Tibial artery (tissue), 4 donors: ENCODE data around the gene SORCS2.
A peak's percentile ranks its signal among the peaks of the same experiment; 100 is the strongest.

ENCODE experiments used
- DNase-seq, 2 donors: peaks; one replicate each; pipeline ENCODE4 v3.0.0-alpha.2; 2019
- H3K27ac ChIP-seq, 2 donors: fragments of 200-600 bp; sonication (generic) in 1 of 2; 1 replicate in 1 of 2; 2 replicates in 1 of 2; pipeline ENCODE4 v1.5.1; 2018 to 2019; ENCODE audit warnings: mild to moderate bottlenecking in 1 of 2
- H3K27me3 ChIP-seq, 2 donors: fragments of 200-600 bp; sonication (generic) in 1 of 2; one replicate each; pipeline versions ENCODE4 v1.5.1 to v1.6.0; 2016 to 2019
- H3K36me3 ChIP-seq, 3 donors: fragments of 200-600 bp; sonication (generic) in 2 of 3; one replicate each; pipeline ENCODE4 v1.5.1; 2016 to 2019; ENCODE audit warnings: mild to moderate bottlenecking in 2 of 3
- H3K4me1 ChIP-seq, 4 donors: fragments of 200-600 bp; sonication (generic) in 2 of 4; 1 replicate in 3 of 4; 2 replicates in 1 of 4; pipeline ENCODE4 v1.5.1; 2016 to 2019
- H3K4me3 ChIP-seq, 2 donors: fragments of 200-600 bp; sonication (generic) in 1 of 2; 1 replicate in 1 of 2; 2 replicates in 1 of 2; pipeline ENCODE4 v1.5.1; 2018 to 2019; ENCODE audit warnings: mild to moderate bottlenecking in 2 of 2
- H3K9me3 ChIP-seq, 3 donors: fragments of 200-600 bp; sonication (generic) in 1 of 3; one replicate each; pipeline ENCODE4 v1.5.1; 2016 to 2019
- intact Hi-C: fragments of 100-400 bp; cut with DNase I; formaldehyde crosslinking; loops from one replicate; pipeline ENCODE4 v1.15.0; 2023; ENCODE audit warnings: low total_unique reads
- TF ChIP-seq, protein P1 (sequence below), 2 experiments: fragments of 200-600 bp in 1 of 2; fragments of 450-650 bp in 1 of 2; IDR thresholded peaks; one replicate each; pipeline ENCODE4 v1.5.1; 2017 to 2019; ENCODE audit warnings: antibody characterized with exemption in 2 of 2, mild to moderate bottlenecking in 1 of 2, moderate library complexity in 1 of 2

The SORCS2 gene

DNA sequence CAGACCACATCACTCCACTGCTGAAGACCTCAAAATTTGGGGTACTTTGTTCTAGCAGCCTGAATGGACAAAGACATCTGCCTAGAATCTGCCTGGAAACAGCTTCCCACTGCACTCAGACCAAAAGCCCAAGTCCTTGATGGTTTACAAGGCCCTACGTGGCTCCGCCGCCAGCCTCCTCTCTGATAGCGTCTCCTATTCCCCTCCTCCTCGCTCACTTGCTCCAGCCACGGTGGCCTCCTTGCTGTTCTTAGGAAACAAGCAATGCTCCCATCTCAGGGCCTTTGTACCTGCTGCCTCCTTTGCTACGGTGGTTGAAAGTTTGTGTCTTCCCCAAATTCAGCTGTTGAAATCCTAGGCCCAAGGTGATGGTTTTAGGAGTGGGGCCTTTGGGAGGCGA is 34.7 kb upstream of the SORCS2 start:
- intact Hi-C loops = no loop called here
- H3K27ac ChIP-seq = no peak overlapping the region
- TF ChIP-seq, protein P1, sequence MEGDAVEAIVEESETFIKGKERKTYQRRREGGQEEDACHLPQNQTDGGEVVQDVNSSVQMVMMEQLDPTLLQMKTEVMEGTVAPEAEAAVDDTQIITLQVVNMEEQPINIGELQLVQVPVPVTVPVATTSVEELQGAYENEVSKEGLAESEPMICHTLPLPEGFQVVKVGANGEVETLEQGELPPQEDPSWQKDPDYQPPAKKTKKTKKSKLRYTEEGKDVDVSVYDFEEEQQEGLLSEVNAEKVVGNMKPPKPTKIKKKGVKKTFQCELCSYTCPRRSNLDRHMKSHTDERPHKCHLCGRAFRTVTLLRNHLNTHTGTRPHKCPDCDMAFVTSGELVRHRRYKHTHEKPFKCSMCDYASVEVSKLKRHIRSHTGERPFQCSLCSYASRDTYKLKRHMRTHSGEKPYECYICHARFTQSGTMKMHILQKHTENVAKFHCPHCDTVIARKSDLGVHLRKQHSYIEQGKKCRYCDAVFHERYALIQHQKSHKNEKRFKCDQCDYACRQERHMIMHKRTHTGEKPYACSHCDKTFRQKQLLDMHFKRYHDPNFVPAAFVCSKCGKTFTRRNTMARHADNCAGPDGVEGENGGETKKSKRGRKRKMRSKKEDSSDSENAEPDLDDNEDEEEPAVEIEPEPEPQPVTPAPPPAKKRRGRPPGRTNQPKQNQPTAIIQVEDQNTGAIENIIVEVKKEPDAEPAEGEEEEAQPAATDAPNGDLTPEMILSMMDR (IDR thresholded peaks at IDR 0.05) = no peak
- no peaks in the 10 kb centered on the region for H3K9me3 ChIP-seq
- no peak overlapping the region for H3K4me3 ChIP-seq
- no peaks in the 10 kb centered on the region for H3K27me3 ChIP-seq
- peaks cover 0 to 19% (median 11%) of the 10 kb centered on the region in 4 donors for H3K4me1 ChIP-seq
- H3K36me3 ChIP-seq = no peaks in the 10 kb centered on the region
- peak in 1 of 2 donors; percentile 29 for DNase-seq

DNA sequence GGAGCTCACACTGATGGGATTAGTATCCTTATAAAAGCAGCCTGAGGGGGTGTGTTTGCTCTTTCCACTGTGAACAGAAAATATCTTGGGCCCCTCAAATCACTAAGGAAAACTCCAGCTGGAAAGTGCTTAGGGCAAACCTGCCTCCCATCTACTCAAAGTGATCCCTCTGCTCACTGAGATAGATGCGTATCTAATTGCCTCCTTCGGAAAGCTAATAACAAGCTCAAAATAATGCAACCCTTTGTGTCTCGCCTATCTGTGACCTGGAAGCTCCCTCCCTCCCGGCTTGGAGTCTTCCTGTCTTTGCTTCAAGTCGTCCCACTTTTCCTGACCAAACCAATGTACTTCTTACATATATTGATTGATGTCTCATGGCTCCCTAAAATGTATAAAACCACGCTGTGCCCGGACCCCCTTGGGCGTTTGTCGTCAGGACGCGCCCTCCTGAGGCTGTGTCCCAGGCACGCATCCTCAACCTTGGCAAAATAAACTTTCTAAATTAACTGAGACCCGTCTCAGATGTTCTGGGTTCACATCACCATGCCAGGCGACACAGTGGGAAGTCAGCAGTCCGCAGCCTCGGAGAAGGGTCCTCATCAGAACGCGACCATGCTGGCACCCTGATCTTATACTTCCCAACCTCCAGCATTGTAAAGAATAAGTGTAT is 34.1 kb upstream of the SORCS2 start:
- TF ChIP-seq, protein P1 (IDR thresholded peaks at IDR 0.05) = no peak
- H3K27ac ChIP-seq = no peak overlapping the region
- H3K4me3 ChIP-seq = no peak overlapping the region
- peaks cover 0 to 19% (median 11%) of the 10 kb centered on the region in 4 donors for H3K4me1 ChIP-seq
- H3K36me3 ChIP-seq = no peaks in the 10 kb centered on the region
- H3K27me3 ChIP-seq = no peaks in the 10 kb centered on the region
- intact Hi-C loops = no loop called here
- DNase-seq = peak in 1 of 2 donors; percentile 39
- H3K9me3 ChIP-seq = no peaks in the 10 kb centered on the region

DNA sequence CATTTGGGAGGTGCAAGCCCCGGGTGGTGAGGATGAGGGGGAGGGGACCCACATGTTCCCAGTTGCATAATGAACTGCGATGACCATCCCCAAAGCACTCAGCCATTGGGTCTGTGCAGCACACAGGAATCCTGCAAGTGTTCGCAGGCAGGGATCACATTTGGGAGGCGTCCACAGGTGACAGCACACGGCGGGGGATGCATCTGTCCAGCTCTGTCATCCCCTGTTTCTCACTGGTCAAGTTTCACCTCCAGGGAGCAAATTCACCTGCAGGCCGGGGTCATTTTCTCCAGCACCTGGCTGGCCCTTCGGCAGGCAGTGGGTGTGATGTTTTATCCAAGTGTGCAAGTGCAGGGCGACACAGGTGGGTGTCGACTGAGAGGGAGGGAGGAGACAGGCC is 33.3 kb upstream of the SORCS2 start:
- TF ChIP-seq, protein P1 (IDR thresholded peaks at IDR 0.05) = no peak
- Histone ChIP-seq H3K27ac (no peak overlapping the region), H3K9me3 (no peaks in the 10 kb centered on the region), H3K36me3 (no peaks in the 10 kb centered on the region), H3K27me3 (no peaks in the 10 kb centered on the region), H3K4me3 (no peak overlapping the region), H3K4me1 (peaks cover 0 to 19% (median 11%) of the 10 kb centered on the region in 4 donors)
- peak in 1 of 2 donors; percentile 41 for DNase-seq
- intact Hi-C loops = no loop called here

DNA sequence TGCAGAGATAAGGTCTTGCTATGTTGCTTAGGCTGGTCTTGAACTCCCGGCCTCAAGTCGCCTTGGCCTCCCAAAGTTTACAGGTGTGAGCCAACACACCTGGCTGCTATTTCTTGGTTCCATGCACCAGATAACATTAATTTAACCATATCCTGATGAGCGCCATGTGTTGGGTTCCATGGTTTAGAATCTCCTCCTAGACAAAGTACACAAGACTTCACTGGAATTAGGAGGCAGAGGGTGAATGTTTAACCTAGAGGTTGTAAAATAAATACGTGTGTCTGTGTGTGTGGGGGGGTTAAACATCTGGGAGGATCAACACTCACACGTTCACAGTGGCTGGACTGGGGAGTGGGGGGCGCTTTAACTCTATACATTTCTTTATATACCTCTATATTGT is 32.4 kb upstream of the SORCS2 start:
- no peaks in the 10 kb centered on the region for H3K27me3 ChIP-seq
- H3K27ac ChIP-seq = no peak overlapping the region
- peaks cover 0 to 19% (median 11%) of the 10 kb centered on the region in 4 donors for H3K4me1 ChIP-seq
- intact Hi-C loops = no loop called here
- no peaks in the 10 kb centered on the region for H3K36me3 ChIP-seq
- H3K4me3 ChIP-seq = no peak overlapping the region
- no peak for DNase-seq
- H3K9me3 ChIP-seq = no peaks in the 10 kb centered on the region
- TF ChIP-seq, protein P1 (IDR thresholded peaks at IDR 0.05) = no peak

DNA sequence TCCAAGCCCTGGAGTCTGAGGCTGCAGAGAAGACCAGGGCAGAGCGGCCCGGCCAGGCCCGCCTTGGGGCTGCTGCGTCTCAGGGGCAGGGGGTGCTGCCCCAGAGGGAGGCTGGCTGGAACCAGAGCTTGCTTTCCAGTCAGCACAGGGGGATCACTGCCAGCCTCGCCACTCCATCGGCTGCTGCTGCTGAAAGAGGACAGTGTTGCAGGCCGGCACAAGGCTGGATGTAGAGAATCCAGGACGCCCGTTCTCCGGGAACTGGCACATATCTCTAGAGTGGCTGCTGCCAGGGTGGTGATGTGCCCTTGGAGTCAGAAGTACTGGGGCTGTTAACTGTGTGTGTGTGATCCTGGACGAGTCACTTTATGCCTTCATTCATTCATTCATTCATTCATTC is 31.9 kb upstream of the SORCS2 start:
- Histone ChIP-seq H3K4me3 (no peak overlapping the region), H3K4me1 (peaks cover 0 to 19% (median 11%) of the 10 kb centered on the region in 4 donors), H3K36me3 (no peaks in the 10 kb centered on the region), H3K27ac (no peak overlapping the region), H3K9me3 (no peaks in the 10 kb centered on the region), H3K27me3 (no peaks in the 10 kb centered on the region)
- TF ChIP-seq, protein P1 (IDR thresholded peaks at IDR 0.05) = no peak
- intact Hi-C loops = no loop called here
- DNase-seq = peak in 1 of 2 donors; percentile 61
